Colonic mucosa (tissue), 4 donors: ENCODE measurements around the gene COX8A. TPM values are rescaled to one million over a fixed set of nuclear protein-coding genes. Genes with fewer than 3 reads are reported as not detected.

Source experiments
- DNase-seq: peaks from one replicate; pipeline ENCODE4 v3.0.0-alpha.2; 2020
- H3K27ac ChIP-seq: fragments of 200-600 bp; one replicate; pipeline ENCODE4 v1.8.0; 2021
- H3K27me3 ChIP-seq: fragments of 200-600 bp; one replicate; pipeline ENCODE4 v1.8.0; 2021
- H3K36me3 ChIP-seq: fragments of 200-600 bp; one replicate; pipeline ENCODE4 v1.8.0; 2021
- H3K4me1 ChIP-seq: fragments of 200-600 bp; one replicate; pipeline ENCODE4 v1.8.0; 2021; ENCODE audit warnings: mild to moderate bottlenecking
- H3K4me3 ChIP-seq: fragments of 200-600 bp; one replicate; pipeline ENCODE4 v1.8.0; 2021
- H3K9ac ChIP-seq, 2 donors: one replicate each; pipeline ENCODE4 v1.7.0; 2013; ENCODE audit warnings: control low read depth in 2 of 2, low read depth in 2 of 2, low read length in 2 of 2
- H3K9me3 ChIP-seq: fragments of 200-600 bp; one replicate; pipeline ENCODE4 v1.8.0; 2021
- intact Hi-C: fragments of 100-400 bp; cut with DNase I; formaldehyde crosslinking; loops from one replicate; pipeline ENCODE4 v1.14.1; 2022
- total RNA-seq, 2 donors: library from RNA; stranded (reverse); fragmentation: NEBNext Ultra II Directional in 1 of 2; extraction: Animal tissue kit (Norgen Biotek cat#: 25700) in 1 of 2; gene quantifications; one replicate each; pipeline ENCODE4 v1.2.1, GENCODE V29; 2021
- TF ChIP-seq, protein P1 (sequence below): fragments of 200-600 bp; IDR thresholded peaks from one replicate; pipeline ENCODE4 v1.8.0; 2022; ENCODE audit warnings: antibody characterized with exemption, mild to moderate bottlenecking
- donor health status: healthy.
- donor health status: DM: no; HTN: no; CAD: no.
- donor health status: DM: no; HTN: no; CAD: no.

COX8A gene
- total RNA-seq, 2 donors from 2014 or later = 647 to 875 TPM

DNA sequence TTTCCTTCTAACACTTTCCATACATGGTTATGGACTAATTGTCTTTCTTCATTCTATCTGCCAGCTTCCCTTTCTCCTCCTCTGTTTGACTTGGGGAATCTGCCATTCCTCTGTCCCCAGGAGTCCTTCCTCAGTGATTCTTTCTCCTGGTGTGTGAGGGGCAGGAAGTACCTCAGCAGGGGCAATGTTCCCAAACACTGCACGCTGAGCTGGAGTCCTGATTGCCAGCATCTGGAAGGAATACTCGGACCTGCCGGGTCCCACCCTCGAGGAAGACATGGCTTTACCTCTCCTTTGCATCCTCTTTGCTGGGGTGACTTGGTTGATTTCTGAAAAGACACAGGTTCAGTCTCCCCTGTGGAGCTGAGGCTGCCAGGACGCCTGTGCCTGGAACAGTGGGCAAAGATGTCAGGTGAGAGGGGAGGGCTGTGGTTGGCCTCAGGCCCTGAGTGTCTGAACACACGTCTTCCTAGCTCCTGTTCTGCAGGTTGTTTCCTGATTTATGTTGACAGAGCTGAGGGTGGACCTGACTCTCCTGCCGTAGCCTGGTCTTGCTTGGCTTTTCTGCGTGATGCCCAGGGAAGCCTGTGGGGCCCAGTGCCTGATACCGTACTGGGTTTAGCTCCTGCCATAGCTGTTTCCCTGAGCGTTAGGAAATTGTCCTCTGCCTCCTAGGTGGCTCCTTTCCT is 4.3 kb downstream of the COX8A start:
- Histone ChIP-seq H3K4me1 (peaks cover 10% of the 10 kb centered on the region), H3K9ac (no peak overlapping the region), H3K36me3 (no peaks in the 10 kb centered on the region), H3K27ac (no peak overlapping the region), H3K9me3 (no peaks in the 10 kb centered on the region), H3K4me3 (no peak overlapping the region), H3K27me3 (no peaks in the 10 kb centered on the region)
- no peak for DNase-seq
- TF ChIP-seq, protein P1, sequence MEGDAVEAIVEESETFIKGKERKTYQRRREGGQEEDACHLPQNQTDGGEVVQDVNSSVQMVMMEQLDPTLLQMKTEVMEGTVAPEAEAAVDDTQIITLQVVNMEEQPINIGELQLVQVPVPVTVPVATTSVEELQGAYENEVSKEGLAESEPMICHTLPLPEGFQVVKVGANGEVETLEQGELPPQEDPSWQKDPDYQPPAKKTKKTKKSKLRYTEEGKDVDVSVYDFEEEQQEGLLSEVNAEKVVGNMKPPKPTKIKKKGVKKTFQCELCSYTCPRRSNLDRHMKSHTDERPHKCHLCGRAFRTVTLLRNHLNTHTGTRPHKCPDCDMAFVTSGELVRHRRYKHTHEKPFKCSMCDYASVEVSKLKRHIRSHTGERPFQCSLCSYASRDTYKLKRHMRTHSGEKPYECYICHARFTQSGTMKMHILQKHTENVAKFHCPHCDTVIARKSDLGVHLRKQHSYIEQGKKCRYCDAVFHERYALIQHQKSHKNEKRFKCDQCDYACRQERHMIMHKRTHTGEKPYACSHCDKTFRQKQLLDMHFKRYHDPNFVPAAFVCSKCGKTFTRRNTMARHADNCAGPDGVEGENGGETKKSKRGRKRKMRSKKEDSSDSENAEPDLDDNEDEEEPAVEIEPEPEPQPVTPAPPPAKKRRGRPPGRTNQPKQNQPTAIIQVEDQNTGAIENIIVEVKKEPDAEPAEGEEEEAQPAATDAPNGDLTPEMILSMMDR = no peak
- intact Hi-C loops = no loop called here

DNA sequence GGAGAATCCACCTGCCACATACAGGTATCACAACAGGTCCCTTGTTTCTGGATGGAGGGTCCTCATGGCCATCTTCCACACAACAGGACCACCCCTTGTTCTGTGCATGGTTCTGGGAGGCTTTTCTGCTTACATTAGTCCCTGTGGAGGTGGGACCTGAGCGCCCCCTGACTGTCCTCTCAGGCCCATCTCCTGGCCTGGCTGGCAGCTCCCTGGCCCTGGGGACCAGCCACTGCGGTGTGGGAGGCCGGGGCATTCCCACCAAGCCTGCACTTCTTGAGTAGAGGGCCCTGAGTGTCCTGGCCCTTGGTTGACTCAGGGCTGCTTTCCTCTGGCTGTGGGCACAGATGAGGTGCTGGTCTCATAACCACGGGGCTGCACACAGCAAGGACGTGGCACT is 5.0 kb downstream of the COX8A start:
- intact Hi-C loops = no loop called here
- Histone ChIP-seq H3K27ac (no peak overlapping the region), H3K36me3 (no peaks in the 10 kb centered on the region), H3K9ac (no peak overlapping the region), H3K27me3 (no peaks in the 10 kb centered on the region), H3K4me3 (no peak overlapping the region), H3K9me3 (no peaks in the 10 kb centered on the region), H3K4me1 (peaks cover 10% of the 10 kb centered on the region)
- no peak for DNase-seq
- TF ChIP-seq, protein P1 = no peak

DNA sequence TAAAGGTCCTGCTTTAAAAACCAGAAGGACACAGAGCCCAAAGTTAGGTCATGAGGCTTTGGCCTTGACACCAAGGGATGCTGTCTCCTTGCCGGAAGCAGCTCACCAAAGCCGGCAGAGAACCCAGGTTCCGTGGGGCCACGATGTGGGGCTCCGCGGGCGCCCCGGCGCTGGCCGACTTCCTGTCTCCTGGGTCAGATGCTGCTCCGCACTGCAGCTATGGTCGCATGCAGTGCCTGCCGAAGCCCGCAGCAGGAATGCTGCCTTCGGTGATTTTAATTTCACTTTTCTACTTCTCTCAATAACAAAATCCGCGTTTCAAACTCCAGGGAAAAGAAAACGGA is 11.4 kb downstream of the COX8A start:
- H3K27ac ChIP-seq = peak overlapping the region; percentile 83
- H3K4me3 ChIP-seq = peak overlapping the region; percentile 96
- intact Hi-C loops = no loop called here
- H3K9me3 ChIP-seq = no peaks in the 10 kb centered on the region
- TF ChIP-seq, protein P1 = no peak
- H3K27me3 ChIP-seq = no peaks in the 10 kb centered on the region
- H3K4me1 ChIP-seq = peaks cover 11% of the 10 kb centered on the region
- no peak for DNase-seq
- peak overlapping the region; percentile 41 to 84 for H3K9ac ChIP-seq
- no peaks in the 10 kb centered on the region for H3K36me3 ChIP-seq

DNA sequence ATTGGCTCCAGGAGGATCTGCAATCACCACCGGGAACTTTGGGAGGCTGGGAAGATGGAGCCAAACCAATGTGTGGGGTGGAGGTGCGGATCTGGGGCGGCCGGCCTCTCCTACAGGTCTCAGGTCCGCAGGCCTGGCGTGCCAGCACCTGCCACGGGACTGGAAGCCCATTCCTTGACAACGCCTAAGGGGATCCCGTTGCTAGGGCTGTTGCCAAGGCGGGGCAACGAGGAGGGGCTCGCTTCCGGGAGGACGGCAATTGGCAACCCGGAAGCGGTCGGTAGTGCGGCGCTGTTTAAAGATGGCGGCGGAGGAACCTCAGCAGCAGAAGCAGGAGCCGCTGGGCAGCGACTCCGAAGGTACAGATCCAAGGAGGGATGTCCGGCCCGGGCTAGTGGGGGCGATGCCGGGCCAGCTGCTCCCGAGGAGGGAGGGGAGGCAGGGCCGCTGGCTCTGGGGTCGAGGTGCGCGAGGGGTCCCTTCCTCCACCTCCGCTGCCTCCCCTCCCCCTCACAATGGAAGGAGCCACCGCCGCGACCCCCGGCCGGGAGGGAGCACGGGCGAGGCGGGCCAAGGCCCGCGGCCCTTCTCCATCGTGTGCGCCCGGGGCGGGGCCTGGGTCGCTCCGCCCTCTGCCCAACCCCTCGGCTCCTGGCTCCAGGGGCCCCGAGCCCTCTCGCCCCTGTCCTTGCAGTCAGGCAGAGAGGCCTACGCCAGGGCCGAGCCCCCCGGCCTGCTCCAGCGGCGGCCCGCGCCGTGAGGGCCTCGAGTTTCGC is 11.9 kb downstream of the COX8A start, which contains the start of gene OTUB1:
TSS of gene OTUB1 (plus strand) at position 283 of the 776 bp plus-strand sequence. CDS start at position 302, 19 bp downstream.
- DNase-seq = peak; percentile 97
- H3K9me3 ChIP-seq = no peaks in the 10 kb centered on the region
- H3K9ac ChIP-seq = peak within 1 kb of the TSS; percentile 84 to 90
- H3K27me3 ChIP-seq = no peaks in the 10 kb centered on the region
- H3K27ac ChIP-seq = peak within 1 kb of the TSS; percentile 83
- no peaks in the 10 kb centered on the region for H3K36me3 ChIP-seq
- H3K4me3 ChIP-seq = peak within 1 kb of the TSS; percentile 96
- peaks cover 11% of the 10 kb centered on the region for H3K4me1 ChIP-seq
- intact Hi-C loops = no loop called here
- TF ChIP-seq, protein P1 = no peak

DNA sequence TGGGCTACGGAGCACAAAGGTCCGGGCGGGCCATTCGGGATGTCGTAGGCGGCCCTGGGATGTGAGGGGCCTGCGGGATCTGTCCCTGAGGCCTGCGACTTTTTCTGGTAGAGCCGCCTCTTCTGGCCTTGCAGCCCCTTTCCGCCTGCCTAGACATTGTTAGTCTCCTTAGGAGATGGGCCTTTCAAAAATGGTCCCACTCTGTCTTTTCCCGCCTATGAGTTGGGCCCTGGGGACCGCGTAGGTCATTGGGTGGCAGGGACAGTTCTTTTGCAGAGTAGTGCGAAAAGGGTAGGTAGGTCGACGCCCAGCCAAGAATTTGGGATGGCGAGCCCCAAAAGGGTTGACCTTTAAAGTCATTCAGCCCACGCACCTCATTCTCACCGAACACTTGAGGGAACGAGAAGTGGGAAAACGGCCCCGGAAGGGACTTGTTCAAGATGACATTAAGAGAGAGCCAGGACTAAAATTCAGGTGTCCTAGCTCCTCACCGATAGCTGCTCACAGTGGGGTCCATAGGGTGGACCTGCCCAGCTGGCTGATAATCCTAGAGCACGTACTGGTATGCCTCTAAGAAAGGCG is 12.6 kb downstream of the COX8A start:
- H3K9ac ChIP-seq = peak overlapping the region; percentile 84 to 90
- DNase-seq = no peak
- intact Hi-C loops = no loop called here
- H3K4me3 ChIP-seq = peak overlapping the region; percentile 96
- H3K4me1 ChIP-seq = peaks cover 11% of the 10 kb centered on the region
- TF ChIP-seq, protein P1 = no peak
- H3K9me3 ChIP-seq = no peaks in the 10 kb centered on the region
- no peaks in the 10 kb centered on the region for H3K36me3 ChIP-seq
- H3K27ac ChIP-seq = peak overlapping the region; percentile 83
- no peaks in the 10 kb centered on the region for H3K27me3 ChIP-seq
